GM21825 (cell line): ENCODE data around the gene NHS.

Experiments used
- ATAC-seq: cut with Tn5 transposase; IDR thresholded peaks from one replicate; pipeline ENCODE4 v1.9.1; 2021; ENCODE audit warnings: mild to moderate bottlenecking, moderate library complexity; ENCODE audit not compliant: unreplicated experiment

Gene NHS

GRCh38 chrX:17613979-17614588 lies 239.1 kb downstream of the NHS start:
- ATAC-seq, result no peak

- no peak for ATAC-seq
Measured at GRCh38 chrX:17616936-17617335, 241.9 kb downstream of the NHS start.

GRCh38 chrX:17617806-17618205 lies 242.8 kb downstream of the NHS start:
- no peak for ATAC-seq

- ATAC-seq, result no peak
Measured at GRCh38 chrX:17621566-17622270, 246.7 kb downstream of the NHS start.

GRCh38 chrX:17622331-17622730 lies 247.3 kb downstream of the NHS start:
- ATAC-seq, result no peak

- ATAC-seq, result no peak
Measured at GRCh38 chrX:17623750-17624149, 248.8 kb downstream of the NHS start.

- ATAC-seq, result no peak
Measured at GRCh38 chrX:17627026-17627425, 252.0 kb downstream of the NHS start.

- no peak for ATAC-seq
Measured at GRCh38 chrX:17628976-17629375, 254.0 kb downstream of the NHS start.

GRCh38 chrX:17629519-17629918 lies 254.5 kb downstream of the NHS start:
- ATAC-seq, result no peak

- ATAC-seq, result no peak
Measured at GRCh38 chrX:17631647-17632046, 256.6 kb downstream of the NHS start.

GRCh38 chrX:17632942-17633341 lies 257.9 kb downstream of the NHS start:
- no peak for ATAC-seq

- ATAC-seq, result no peak
Measured at GRCh38 chrX:17633546-17633945, 258.5 kb downstream of the NHS start.

GRCh38 chrX:17634542-17635207 lies 259.7 kb downstream of the NHS start:
- ATAC-seq, result no peak

- ATAC-seq, result no peak
Measured at GRCh38 chrX:17635231-17635630, 260.2 kb downstream of the NHS start.

- ATAC-seq, result no peak
Measured at GRCh38 chrX:17637235-17637634, 262.2 kb downstream of the NHS start.

- no peak for ATAC-seq
Measured at GRCh38 chrX:17638731-17639130, 263.7 kb downstream of the NHS start.

GRCh38 chrX:17642891-17643290 lies 267.9 kb downstream of the NHS start:
- ATAC-seq, result no peak

- ATAC-seq, result no peak
Measured at GRCh38 chrX:17643528-17643927, 268.5 kb downstream of the NHS start.

GRCh38 chrX:17644001-17644400 lies 269.0 kb downstream of the NHS start:
- no peak for ATAC-seq

- no peak for ATAC-seq
Measured at GRCh38 chrX:17654116-17654515, 279.1 kb downstream of the NHS start.

- ATAC-seq, result no peak
Measured at GRCh38 chrX:17655211-17656034, 280.4 kb downstream of the NHS start.
